Left ventricle myocardium inferior (tissue), 1 donor: ENCODE results near the gene GBF1. TPM values are rescaled to one million over a fixed set of nuclear protein-coding genes. Genes with fewer than 3 reads are reported as not detected.

ENCODE experiments used
- DNase-seq: peaks from one replicate; pipeline ENCODE4 v3.0.0-alpha.2; 2020
- H3K27ac ChIP-seq: fragments of 200-600 bp; replicated peaks from 2 replicates; pipeline ENCODE4 v1.8.0; 2021
- H3K27me3 ChIP-seq: fragments of 200-600 bp; 2 replicates; pipeline ENCODE4 v1.8.0; 2021; ENCODE audit warnings: low read depth
- H3K36me3 ChIP-seq: fragments of 200-600 bp; 2 replicates; pipeline ENCODE4 v1.8.0; 2021
- H3K4me1 ChIP-seq: fragments of 200-600 bp; 2 replicates; pipeline ENCODE4 v1.8.0; 2021
- H3K4me3 ChIP-seq: fragments of 200-600 bp; 2 replicates; pipeline ENCODE4 v1.8.0; 2021; ENCODE audit warnings: mild to moderate bottlenecking, moderate library complexity
- H3K9me3 ChIP-seq: fragments of 200-600 bp; replicated peaks from 2 replicates; pipeline ENCODE4 v1.8.0; 2021
- intact Hi-C: fragments of 100-400 bp; cut with micrococcal nuclease; formaldehyde crosslinking; loops from one replicate; pipeline ENCODE4 v1.11.0; 2022
- total RNA-seq: library from RNA; stranded (reverse); fragmentation: NEBNext Ultra II Directional; extraction: Animal tissue kit (Norgen Biotek cat#: 25700); gene quantifications from one replicate; pipeline ENCODE4 v1.2.1, GENCODE V29; 2021
- TF ChIP-seq, protein P1 (sequence below): fragments of 200-600 bp; IDR thresholded peaks from 2 replicates; pipeline ENCODE4 v1.8.0; 2021; ENCODE audit warnings: antibody characterized with exemption, mild to moderate bottlenecking, borderline replicate concordance
- donor health status: DM: no; HTN: yes; CAD: no; lungs with severe emphysema.

GBF1 gene
- total RNA-seq, 1 donor from 2014 or later: 43.2 TPM

DNA sequence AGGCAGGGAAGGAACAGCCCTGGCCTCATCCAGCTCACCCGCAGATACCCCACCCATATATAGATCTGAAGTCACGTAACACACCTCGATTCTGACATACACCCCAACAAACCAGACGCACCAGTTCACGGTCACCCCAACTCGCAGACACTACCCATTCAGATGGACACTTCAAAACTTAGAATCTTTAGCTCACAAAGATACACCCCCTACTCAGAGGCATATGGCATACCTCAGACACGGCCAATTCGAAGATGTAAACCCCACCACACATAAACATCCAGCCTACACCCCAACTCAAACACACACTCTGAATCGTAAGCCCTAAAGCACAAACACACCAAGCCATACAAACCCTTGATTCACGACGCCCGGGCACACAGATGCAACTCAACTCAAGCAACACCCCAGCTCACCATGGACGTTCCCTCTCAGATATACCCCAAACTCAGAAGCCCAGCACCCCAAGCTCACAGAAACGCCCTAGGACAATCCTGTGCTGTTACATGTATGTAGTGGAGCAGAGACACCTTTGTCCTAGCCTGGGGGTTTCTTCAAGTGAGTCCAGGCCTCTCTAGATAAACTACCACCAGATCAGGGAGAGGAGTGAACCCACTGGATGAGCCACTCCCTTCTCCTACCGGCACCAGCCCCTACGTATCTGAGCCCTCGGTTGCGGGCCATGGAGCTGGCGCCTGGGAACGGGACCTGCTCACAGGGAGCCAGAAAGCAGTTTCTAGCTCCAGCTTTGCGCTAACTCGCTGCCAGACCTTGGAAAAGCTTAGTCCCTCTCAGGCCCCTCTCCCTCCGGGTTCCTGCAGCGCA is 164.5 kb downstream of the GBF1 start:
- Histone ChIP-seq H3K36me3 (no peaks in the 10 kb centered on the region), H3K9me3 (no peaks in the 10 kb centered on the region), H3K4me3 (peak overlapping the region; percentile 61), H3K27ac (no peak overlapping the region), H3K4me1 (peaks cover 22% of the 10 kb centered on the region), H3K27me3 (peaks cover 79% of the 10 kb centered on the region)
- no peak for DNase-seq
- intact Hi-C loops: no loop called here
- TF ChIP-seq, protein P1, sequence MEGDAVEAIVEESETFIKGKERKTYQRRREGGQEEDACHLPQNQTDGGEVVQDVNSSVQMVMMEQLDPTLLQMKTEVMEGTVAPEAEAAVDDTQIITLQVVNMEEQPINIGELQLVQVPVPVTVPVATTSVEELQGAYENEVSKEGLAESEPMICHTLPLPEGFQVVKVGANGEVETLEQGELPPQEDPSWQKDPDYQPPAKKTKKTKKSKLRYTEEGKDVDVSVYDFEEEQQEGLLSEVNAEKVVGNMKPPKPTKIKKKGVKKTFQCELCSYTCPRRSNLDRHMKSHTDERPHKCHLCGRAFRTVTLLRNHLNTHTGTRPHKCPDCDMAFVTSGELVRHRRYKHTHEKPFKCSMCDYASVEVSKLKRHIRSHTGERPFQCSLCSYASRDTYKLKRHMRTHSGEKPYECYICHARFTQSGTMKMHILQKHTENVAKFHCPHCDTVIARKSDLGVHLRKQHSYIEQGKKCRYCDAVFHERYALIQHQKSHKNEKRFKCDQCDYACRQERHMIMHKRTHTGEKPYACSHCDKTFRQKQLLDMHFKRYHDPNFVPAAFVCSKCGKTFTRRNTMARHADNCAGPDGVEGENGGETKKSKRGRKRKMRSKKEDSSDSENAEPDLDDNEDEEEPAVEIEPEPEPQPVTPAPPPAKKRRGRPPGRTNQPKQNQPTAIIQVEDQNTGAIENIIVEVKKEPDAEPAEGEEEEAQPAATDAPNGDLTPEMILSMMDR: no peak

GRCh38 chr10:102410429-102411073 is 165.2 kb downstream of the GBF1 start:
- no peaks in the 10 kb centered on the region for H3K9me3 ChIP-seq
- peak overlapping the region; percentile 60 for H3K4me3 ChIP-seq
- peaks cover 22% of the 10 kb centered on the region for H3K4me1 ChIP-seq
- peaks cover 87% of the 10 kb centered on the region for H3K27me3 ChIP-seq
- no peaks in the 10 kb centered on the region for H3K36me3 ChIP-seq
- no peak overlapping the region for H3K27ac ChIP-seq
- TF ChIP-seq, protein P1: no peak
- no peak for DNase-seq
- intact Hi-C loops: no loop called here

- Histone ChIP-seq H3K9me3 (no peaks in the 10 kb centered on the region), H3K27ac (no peak overlapping the region), H3K4me1 (peaks cover 22% of the 10 kb centered on the region), H3K27me3 (peaks cover 97% of the 10 kb centered on the region), H3K36me3 (no peaks in the 10 kb centered on the region), H3K4me3 (no peak overlapping the region)
- intact Hi-C loops: no loop called here
- TF ChIP-seq, protein P1: no peak
- DNase-seq: no peak
Observed at GRCh38 chr10:102411341-102412255, 166.3 kb downstream of the GBF1 start.

DNA sequence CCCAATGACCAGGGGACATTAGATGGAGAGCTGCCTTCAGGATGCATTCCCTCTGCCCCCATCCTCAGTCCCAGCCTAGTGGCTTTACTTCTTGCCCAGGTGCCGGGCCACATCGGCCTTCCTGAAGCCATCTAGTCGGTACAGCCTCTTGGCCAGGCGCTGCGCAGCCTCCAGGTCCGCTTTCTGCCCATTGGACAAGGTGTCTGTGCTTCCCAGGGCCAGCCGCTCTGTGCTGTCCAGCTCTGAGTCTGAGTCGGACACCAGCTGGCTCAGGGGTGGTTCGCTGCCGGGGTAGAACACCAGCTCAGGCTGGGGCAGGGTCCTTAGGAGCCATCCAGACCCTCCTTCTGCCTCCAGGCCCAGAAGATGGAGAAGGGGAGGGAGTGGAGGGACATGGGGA is 167.0 kb downstream of the GBF1 start:
- Histone ChIP-seq H3K36me3 (no peaks in the 10 kb centered on the region), H3K9me3 (no peaks in the 10 kb centered on the region), H3K4me3 (no peak overlapping the region), H3K27ac (no peak overlapping the region), H3K4me1 (peaks cover 22% of the 10 kb centered on the region), H3K27me3 (peaks cover 99% of the 10 kb centered on the region)
- intact Hi-C loops: no loop called here
- no peak for DNase-seq
- TF ChIP-seq, protein P1: no peak

DNA sequence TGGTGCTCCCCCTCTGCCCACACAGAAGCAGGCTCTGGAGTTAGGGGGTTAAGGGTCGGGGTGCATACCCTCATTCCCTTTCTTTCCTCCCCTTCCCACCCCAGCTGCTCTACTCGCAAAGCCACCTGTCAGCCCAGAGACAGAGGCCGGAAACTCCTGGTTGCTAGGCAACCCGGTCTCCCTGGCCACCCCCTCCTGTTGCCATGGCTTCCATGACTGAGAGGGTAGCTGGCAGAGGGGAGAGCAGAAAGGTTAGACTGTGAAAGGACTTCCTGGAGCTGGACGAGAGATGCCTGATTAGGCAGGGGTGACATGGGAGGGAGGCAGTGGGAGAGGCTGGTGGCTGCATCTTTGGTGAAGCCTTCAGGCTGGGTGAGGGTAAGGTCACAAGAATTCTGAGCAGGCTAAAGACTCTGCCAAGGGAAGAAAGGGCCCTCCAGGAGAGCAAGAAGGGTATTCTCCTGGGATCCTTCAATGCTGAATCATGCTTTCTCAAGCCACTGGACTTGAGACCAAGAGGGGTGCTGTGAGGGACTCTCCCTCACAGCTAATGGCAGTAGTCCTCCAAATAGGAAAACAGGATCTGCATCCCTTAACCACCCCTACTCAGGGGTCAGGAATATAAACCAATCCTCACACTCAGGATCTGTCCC is 167.8 kb downstream of the GBF1 start:
- Histone ChIP-seq H3K9me3 (no peaks in the 10 kb centered on the region), H3K27me3 (peaks cover 99% of the 10 kb centered on the region), H3K4me3 (no peak overlapping the region), H3K27ac (no peak overlapping the region), H3K36me3 (no peaks in the 10 kb centered on the region), H3K4me1 (peaks cover 22% of the 10 kb centered on the region)
- intact Hi-C loops: no loop called here
- DNase-seq: no peak
- TF ChIP-seq, protein P1: no peak
